ENCODE data around the gene THBD. TPM values are rescaled to one million over a fixed set of nuclear protein-coding genes. Genes with fewer than 3 reads are reported as not detected.

THBD gene
- polyA plus RNA-seq, 3 donors: 7.4 to 194 (median 30.2) TPM

DNA sequence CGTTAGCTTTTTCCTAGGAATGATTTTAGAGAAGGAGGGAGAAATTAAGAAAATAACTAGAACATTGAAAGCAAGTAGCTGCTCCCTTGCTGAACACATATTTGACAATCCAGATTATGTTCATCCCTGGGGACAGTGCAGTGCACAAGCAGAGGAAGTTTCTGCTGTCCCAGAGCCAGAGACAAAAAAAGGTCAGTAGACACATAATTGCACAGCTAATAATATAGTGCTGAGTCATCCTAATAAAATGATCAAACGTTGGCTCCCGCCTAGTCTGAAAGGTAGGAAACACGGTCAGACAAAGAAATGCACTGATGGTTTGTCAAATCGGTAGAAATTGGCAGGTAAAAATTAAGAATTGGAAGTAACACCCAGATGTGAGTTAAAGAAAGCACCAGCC is 36.0 kb downstream of the THBD start:
- DNase-seq: no peak
- H3K27ac ChIP-seq (ENCODE audit: low read depth in 1 of 2, low read length in 2 of 2): no peak overlapping the region
- Mint-ChIP-seq H3K4me1 (no peaks in the 10 kb centered on the region), H3K4me3 (no peak overlapping the region), H3K9me3 (peaks cover 0 to 3% (median 0%) of the 10 kb centered on the region in 7 donors), H3K27me3 (ENCODE audit: low read depth in 3 of 3) (peaks cover 0 to 2% (median 0%) of the 10 kb centered on the region in 3 donors), H3K36me3 (no peaks in the 10 kb centered on the region), H3K27ac (no peak overlapping the region)
- intact Hi-C loops (cut with micrococcal nuclease): no loop called here
- no peak overlapping the region for H3K4me3 ChIP-seq (replicated peaks in 1 of 3; ENCODE audit: low read depth in 2 of 3, low read length in 3 of 3)
- no peaks in the 10 kb centered on the region for H3K79me2 ChIP-seq (ENCODE audit: insufficient read depth, low read length)
- 100% methylated on average over 2 of the region's 5 CpGs for WGBS (ENCODE audit: insufficient coverage)
- no peaks in the 10 kb centered on the region for H3K36me3 ChIP-seq (replicated peaks in 1 of 2; ENCODE audit: control insufficient read depth in 1 of 2, insufficient read depth in 2 of 2, low read length in 2 of 2)
- no peaks in the 10 kb centered on the region for H3K9me3 ChIP-seq (replicated peaks in 1 of 2; ENCODE audit: control insufficient read depth in 1 of 2, insufficient read depth in 1 of 2, low read length in 2 of 2)
- TF ChIP-seq CTCF (IDR thresholded peaks at IDR 0.05): no peak
- no peak overlapping the region for H3K9ac ChIP-seq (ENCODE audit: insufficient read depth, low read length, poor library complexity, severe bottlenecking)
- H4K20me1 ChIP-seq (ENCODE audit: insufficient read depth, low read length): no peaks in the 10 kb centered on the region
- H3K4me2 ChIP-seq (replicated peaks; ENCODE audit: extremely low read depth, low read length, poor library complexity, severe bottlenecking): no peak overlapping the region
- no peak overlapping the region for H2AFZ ChIP-seq (ENCODE audit: insufficient read depth, low read depth, low read length, poor library complexity, severe bottlenecking)
- H3K4me1 ChIP-seq (ENCODE audit: control insufficient read depth in 1 of 2, insufficient read depth in 2 of 2, low read length in 2 of 2): no peaks in the 10 kb centered on the region
- no peaks in the 10 kb centered on the region for H3K27me3 ChIP-seq (ENCODE audit: control insufficient read depth in 2 of 2, insufficient read depth in 2 of 2, low read length in 2 of 2)

- WGBS (ENCODE audit: insufficient coverage): 97% methylated on average over 5 of the region's 11 CpGs
- Histone ChIP-seq H3K79me2 (ENCODE audit: insufficient read depth, low read length) (no peaks in the 10 kb centered on the region), H3K27me3 (ENCODE audit: control insufficient read depth in 2 of 2, insufficient read depth in 2 of 2, low read length in 2 of 2) (no peaks in the 10 kb centered on the region), H3K36me3 (replicated peaks in 1 of 2; ENCODE audit: control insufficient read depth in 1 of 2, insufficient read depth in 2 of 2, low read length in 2 of 2) (no peaks in the 10 kb centered on the region), H3K9ac (ENCODE audit: insufficient read depth, low read length, poor library complexity, severe bottlenecking) (no peak overlapping the region), H3K4me2 (replicated peaks; ENCODE audit: extremely low read depth, low read length, poor library complexity, severe bottlenecking) (no peak overlapping the region), H3K4me3 (replicated peaks in 1 of 3; ENCODE audit: low read depth in 2 of 3, low read length in 3 of 3) (no peak overlapping the region), H3K27ac (ENCODE audit: low read depth in 1 of 2, low read length in 2 of 2) (no peak overlapping the region), H4K20me1 (ENCODE audit: insufficient read depth, low read length) (no peaks in the 10 kb centered on the region), H2AFZ (ENCODE audit: insufficient read depth, low read depth, low read length, poor library complexity, severe bottlenecking) (no peak overlapping the region), H3K4me1 (ENCODE audit: control insufficient read depth in 1 of 2, insufficient read depth in 2 of 2, low read length in 2 of 2) (no peaks in the 10 kb centered on the region), H3K9me3 (replicated peaks in 1 of 2; ENCODE audit: control insufficient read depth in 1 of 2, insufficient read depth in 1 of 2, low read length in 2 of 2) (no peaks in the 10 kb centered on the region)
- intact Hi-C loops (cut with micrococcal nuclease): no loop called here
- Mint-ChIP-seq H3K27me3 (ENCODE audit: low read depth in 3 of 3) (peaks cover 0 to 2% (median 0%) of the 10 kb centered on the region in 3 donors), H3K27ac (no peak overlapping the region), H3K9me3 (peaks cover 0 to 3% (median 0%) of the 10 kb centered on the region in 7 donors), H3K4me3 (no peak overlapping the region), H3K4me1 (no peaks in the 10 kb centered on the region), H3K36me3 (no peaks in the 10 kb centered on the region)
- no peak for TF ChIP-seq CTCF (IDR thresholded peaks at IDR 0.05)
- no peak for DNase-seq
Observed at GRCh38 chr20:23011008-23011721, 38.3 kb downstream of the THBD start.

All from CD14-positive monocyte (primary cell).